ENCODE measurements around the gene COX7B. TPM values are rescaled to one million over a fixed set of nuclear protein-coding genes. Genes with fewer than 3 reads are reported as not detected.
A peak's percentile ranks its signal among the peaks of the same experiment; 100 is the strongest.

The COX7B gene
- total and polyA plus RNA-seq, 2 donors (not counting 3 experiments of a cell fraction or from before 2014, with no cell fraction given), result 229 to 743 TPM

DNA sequence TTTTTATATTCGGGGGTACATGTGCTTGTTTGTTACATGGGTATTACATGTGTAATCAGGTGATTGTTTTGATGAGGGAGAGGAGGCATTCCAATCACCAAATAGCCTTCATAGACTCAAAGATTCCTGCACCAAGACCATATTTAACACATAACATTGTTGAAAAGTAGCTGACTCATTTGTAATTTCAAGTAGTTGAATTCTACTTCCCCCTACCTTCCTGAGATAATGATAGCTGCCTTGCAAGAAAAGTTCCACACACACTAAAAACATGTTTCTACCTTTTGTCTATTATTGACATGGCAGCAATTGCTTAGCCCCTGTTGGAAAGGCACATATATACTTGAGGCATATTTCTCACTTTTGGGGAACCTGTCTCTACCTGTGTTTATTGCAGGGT lies 54.0 kb downstream of the COX7B start:
- Histone ChIP-seq H3K36me3 (ENCODE audit: control insufficient read depth in 2 of 2, extremely low read depth in 1 of 2, insufficient read depth in 2 of 2, low read length in 2 of 2) (no peaks in the 10 kb centered on the region), H3K79me2 (ENCODE audit: control insufficient read depth, insufficient read depth, low read length) (no peaks in the 10 kb centered on the region), H4K20me1 (replicated peaks; ENCODE audit: control insufficient read depth, extremely low read depth, insufficient read depth, low read length) (no peaks in the 10 kb centered on the region), H3K4me3 (replicated peaks in 1 of 3; ENCODE audit: insufficient read depth in 1 of 3, low read depth in 1 of 3, low read length in 3 of 3) (no peak overlapping the region), H3K4me2 (ENCODE audit: insufficient read depth, low read length) (no peak overlapping the region), H2AFZ (ENCODE audit: low read depth, low read length) (no peak overlapping the region), H3K27ac (ENCODE audit: insufficient read depth, low read depth, low read length) (no peak overlapping the region), H3K9me3 (replicated peaks; ENCODE audit: control insufficient read depth, insufficient read depth, low read length) (no peaks in the 10 kb centered on the region), H3K27me3 (ENCODE audit: control insufficient read depth in 2 of 2, insufficient read depth in 2 of 2, low read length in 2 of 2) (no peaks in the 10 kb centered on the region), H3K9me1 (replicated peaks; ENCODE audit: control insufficient read depth, extremely low read depth, insufficient read depth, low read length) (no peaks in the 10 kb centered on the region), H3K9ac (replicated peaks; ENCODE audit: extremely low read depth, insufficient read depth, low read length) (no peak overlapping the region), H3K4me1 (ENCODE audit: control insufficient read depth, extremely low read depth, insufficient read depth, low read length) (peaks cover 5% of the 10 kb centered on the region)
- ChIA-PET POLR2A (no interaction called here), CTCF (interaction anchor here (0.6 to 1.3 kb wide), 2 partner anchors 9 kb away, joined by 3 to 6 read pairs; no protein-coding TSS in a partner anchor)
- FAIRE-seq, result no peak
- TF ChIP-seq POLR2AphosphoS5 (IDR thresholded peaks at IDR 0.05; ENCODE audit: insufficient read depth, low read depth, low read length) (no peak), MYC (IDR thresholded peaks at IDR 0.05; ENCODE audit: low read depth, low read length) (no peak)
- intact Hi-C loops (cut with micrococcal nuclease) (no loop called here), dilution Hi-C loops (cut with MboI; ENCODE audit: extremely low pct_ligation_motif_present, low sequenced_read_pairs) (no loop called here)
- peak; percentile 36 for DNase-seq (ENCODE audit: low read depth, low spot score)
- no TSS peak for BruUV-seq (replicated peaks)

DNA sequence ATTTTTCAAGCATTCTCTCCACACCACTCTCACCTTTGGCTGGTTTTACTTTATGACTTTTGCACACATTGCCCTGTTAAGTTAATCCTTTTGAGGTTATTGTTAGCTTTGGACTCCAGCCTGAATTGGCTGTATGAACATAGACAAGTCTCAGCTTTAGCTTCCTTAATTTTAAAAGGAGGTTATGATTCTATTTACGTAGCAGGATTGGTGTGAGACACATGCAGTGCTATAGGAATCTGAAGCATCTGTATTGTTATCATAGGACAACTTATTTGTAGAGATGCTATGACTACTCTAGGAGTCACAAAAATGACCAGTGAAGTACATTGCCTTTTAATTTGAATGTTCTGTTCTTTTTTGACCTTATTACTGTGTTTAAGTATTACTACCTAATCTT lies 54.4 kb downstream of the COX7B start:
- POLR2A ChIA-PET, result no interaction called here
- no peak for FAIRE-seq
- CTCF ChIA-PET, result interaction anchor here (0.6 to 1.3 kb wide), 2 partner anchors 9 to 10 kb away, joined by 3 to 6 read pairs; no protein-coding TSS in a partner anchor
- TF ChIP-seq FOS (IDR thresholded peaks at IDR 0.05; ENCODE audit: borderline replicate concordance, insufficient read depth, low read length) (no peak), GATA2 (IDR thresholded peaks at IDR 0.05; ENCODE audit: insufficient read depth, insufficient read length, low read depth, low read length) (no peak), MYC (IDR thresholded peaks at IDR 0.05; ENCODE audit: low read depth, low read length) (no peak), POLR2AphosphoS5 (IDR thresholded peaks at IDR 0.05; ENCODE audit: insufficient read depth, low read depth, low read length) (no peak)
- TF ChIP-seq, protein P1, sequence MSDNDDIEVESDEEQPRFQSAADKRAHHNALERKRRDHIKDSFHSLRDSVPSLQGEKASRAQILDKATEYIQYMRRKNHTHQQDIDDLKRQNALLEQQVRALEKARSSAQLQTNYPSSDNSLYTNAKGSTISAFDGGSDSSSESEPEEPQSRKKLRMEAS (IDR thresholded peaks at IDR 0.05; ENCODE audit: insufficient read depth, insufficient read length), result no peak
- Histone ChIP-seq H2AFZ (ENCODE audit: low read depth, low read length) (no peak overlapping the region), H3K79me2 (ENCODE audit: control insufficient read depth, insufficient read depth, low read length) (no peaks in the 10 kb centered on the region), H3K36me3 (ENCODE audit: control insufficient read depth in 2 of 2, extremely low read depth in 1 of 2, insufficient read depth in 2 of 2, low read length in 2 of 2) (no peaks in the 10 kb centered on the region), H3K4me2 (ENCODE audit: insufficient read depth, low read length) (no peak overlapping the region), H3K27me3 (ENCODE audit: control insufficient read depth in 2 of 2, insufficient read depth in 2 of 2, low read length in 2 of 2) (no peaks in the 10 kb centered on the region), H3K4me1 (ENCODE audit: control insufficient read depth, extremely low read depth, insufficient read depth, low read length) (peaks cover 5% of the 10 kb centered on the region), H3K4me3 (replicated peaks in 1 of 3; ENCODE audit: insufficient read depth in 1 of 3, low read depth in 1 of 3, low read length in 3 of 3) (no peak overlapping the region), H3K9me1 (replicated peaks; ENCODE audit: control insufficient read depth, extremely low read depth, insufficient read depth, low read length) (no peaks in the 10 kb centered on the region), H3K9ac (replicated peaks; ENCODE audit: extremely low read depth, insufficient read depth, low read length) (no peak overlapping the region), H4K20me1 (replicated peaks; ENCODE audit: control insufficient read depth, extremely low read depth, insufficient read depth, low read length) (no peaks in the 10 kb centered on the region), H3K27ac (ENCODE audit: insufficient read depth, low read depth, low read length) (no peak overlapping the region), H3K9me3 (replicated peaks; ENCODE audit: control insufficient read depth, insufficient read depth, low read length) (no peaks in the 10 kb centered on the region)
- dilution Hi-C loops (cut with MboI; ENCODE audit: extremely low pct_ligation_motif_present, low sequenced_read_pairs), result no loop called here
- no TSS peak for BruUV-seq (replicated peaks)
- intact Hi-C loops (cut with micrococcal nuclease), result no loop called here
- no peak for DNase-seq (ENCODE audit: low read depth, low spot score)

Small RNAs within 50 kb of the gene (small RNA-seq; reads per million reads assigned to genes)
- gene RN7SL460P (ENCODE audit: insufficient read depth, insufficient read length, low read depth, low replicate concordance), result not detected

Other genes starting within 250 kb of the COX7B start
- 101 and 102 TPM in 2 replicates for gene ATRX, start 113.3 kb upstream of the COX7B start, total RNA-seq
- gene ATRX, start 113.3 kb upstream of the COX7B start, polyA plus RNA-seq, result 19.5 and 23.5 TPM in 2 replicates
- 66.9 and 70.2 TPM in 2 replicates for gene MAGT1, start 4.0 kb upstream of the COX7B start, total RNA-seq
- gene MAGT1, start 4.0 kb upstream of the COX7B start, polyA plus RNA-seq, result 21.8 and 36.3 TPM in 2 replicates
- gene ATP7A, start 11.2 kb downstream of the COX7B start, total RNA-seq, result 8.7 and 8.8 TPM in 2 replicates
- gene ATP7A, start 11.2 kb downstream of the COX7B start, polyA plus RNA-seq, result 2.1 and 3.1 TPM in 2 replicates
- not detected in 2 replicates for gene PGAM4, start 70.2 kb downstream of the COX7B start, total RNA-seq
- 0.12 and 0.18 TPM in 2 replicates for gene PGAM4, start 70.2 kb downstream of the COX7B start, polyA plus RNA-seq
- gene PGK1, start 204.8 kb downstream of the COX7B start, total RNA-seq, result 377 and 392 TPM in 2 replicates
- gene PGK1, start 204.8 kb downstream of the COX7B start, polyA plus RNA-seq, result 192 and 222 TPM in 2 replicates
- gene TAF9B, start 240.2 kb downstream of the COX7B start, total RNA-seq, result 16.0 and 18.5 TPM in 2 replicates
- gene TAF9B, start 240.2 kb downstream of the COX7B start, polyA plus RNA-seq, result 25.9 and 26.2 TPM in 2 replicates

Measured in endothelial cell of umbilical vein (primary cell).